ENCODE results near the gene OTOF.

DNA sequence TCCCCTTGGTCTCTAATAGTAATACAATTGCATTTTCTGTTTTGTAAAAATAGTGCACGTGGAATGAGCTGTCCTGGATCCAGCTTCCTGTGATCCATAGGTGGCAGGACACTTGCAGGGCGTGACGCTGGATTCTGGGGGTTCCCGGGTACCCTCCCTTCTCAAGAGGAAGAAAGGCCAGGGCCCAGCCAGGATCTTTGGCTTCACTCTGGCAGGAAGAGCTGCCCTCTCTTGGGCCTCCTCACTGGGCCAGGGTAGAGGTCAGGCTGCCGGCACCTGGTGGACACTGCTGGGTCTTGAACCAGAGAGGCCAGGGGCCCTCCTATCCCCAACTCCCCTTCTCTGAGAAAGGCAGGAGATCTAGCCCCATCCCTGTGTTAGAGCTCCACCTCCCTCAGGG, 37.8 kb upstream of the OTOF start:
- TF ChIP-seq, protein P1, sequence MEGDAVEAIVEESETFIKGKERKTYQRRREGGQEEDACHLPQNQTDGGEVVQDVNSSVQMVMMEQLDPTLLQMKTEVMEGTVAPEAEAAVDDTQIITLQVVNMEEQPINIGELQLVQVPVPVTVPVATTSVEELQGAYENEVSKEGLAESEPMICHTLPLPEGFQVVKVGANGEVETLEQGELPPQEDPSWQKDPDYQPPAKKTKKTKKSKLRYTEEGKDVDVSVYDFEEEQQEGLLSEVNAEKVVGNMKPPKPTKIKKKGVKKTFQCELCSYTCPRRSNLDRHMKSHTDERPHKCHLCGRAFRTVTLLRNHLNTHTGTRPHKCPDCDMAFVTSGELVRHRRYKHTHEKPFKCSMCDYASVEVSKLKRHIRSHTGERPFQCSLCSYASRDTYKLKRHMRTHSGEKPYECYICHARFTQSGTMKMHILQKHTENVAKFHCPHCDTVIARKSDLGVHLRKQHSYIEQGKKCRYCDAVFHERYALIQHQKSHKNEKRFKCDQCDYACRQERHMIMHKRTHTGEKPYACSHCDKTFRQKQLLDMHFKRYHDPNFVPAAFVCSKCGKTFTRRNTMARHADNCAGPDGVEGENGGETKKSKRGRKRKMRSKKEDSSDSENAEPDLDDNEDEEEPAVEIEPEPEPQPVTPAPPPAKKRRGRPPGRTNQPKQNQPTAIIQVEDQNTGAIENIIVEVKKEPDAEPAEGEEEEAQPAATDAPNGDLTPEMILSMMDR (IDR thresholded peaks at IDR 0.05): no peak
- no peak for TF ChIP-seq POLR2A (IDR thresholded peaks at IDR 0.05)
